GM21367 (cell line): ENCODE data around the gene NLGN2.
"Not testable (repeated sequence)": the region's sequence is repeated elsewhere in the genome, so short reads cannot be mapped to it uniquely, and the experiment has no call there.

Experiments used
- ATAC-seq: cut with Tn5 transposase; IDR thresholded peaks from one replicate; pipeline ENCODE4 v1.9.1; 2021; ENCODE audit not compliant: unreplicated experiment

Gene NLGN2

DNA sequence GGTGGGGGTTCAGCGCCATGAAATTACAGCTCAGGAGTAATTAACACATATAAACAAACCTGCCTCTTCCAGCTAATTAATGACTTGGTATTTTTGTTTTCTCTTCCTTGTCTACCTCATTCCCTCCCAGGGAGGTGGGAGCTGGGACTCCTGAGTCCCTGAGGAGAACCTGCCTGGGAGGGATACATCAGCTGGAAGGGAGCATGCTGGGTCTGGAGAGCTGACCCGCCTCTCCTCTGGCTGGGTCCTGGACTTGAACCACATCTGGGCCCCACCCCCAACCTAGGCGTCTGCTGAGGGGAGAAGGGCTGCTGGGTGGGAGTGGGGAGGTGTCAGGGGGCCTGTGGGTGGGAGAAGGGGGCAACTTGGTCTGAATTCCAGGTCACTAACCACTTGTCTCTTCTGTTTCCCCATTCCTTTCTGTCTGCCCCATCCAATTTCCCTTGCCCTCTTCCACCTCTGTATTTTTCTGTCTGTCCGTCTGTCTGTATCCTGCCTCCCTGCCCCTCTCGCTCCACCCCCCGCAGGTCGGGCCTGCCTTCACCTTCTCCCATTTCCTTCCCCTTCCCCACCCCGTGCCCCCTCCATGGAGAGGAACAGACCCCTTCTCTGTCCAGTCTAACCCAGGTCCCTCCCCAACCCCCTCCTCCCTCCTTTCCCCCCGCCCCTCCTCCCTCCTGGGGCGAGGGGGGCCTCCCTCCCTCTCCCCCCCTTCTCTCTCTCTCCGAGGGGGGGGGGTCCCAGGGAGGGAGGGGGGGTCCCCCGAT is at the start of gene NLGN2:
TSS of gene NLGN2 (plus strand) at position 361 of the 767 bp plus-strand sequence. CDS start 411 bp downstream, outside the sequence.
- no peak for ATAC-seq

GRCh38 chr17:7361906-7362305 is 45.7 kb upstream of the NLGN2 start:
- no peak for ATAC-seq

GRCh38 chr17:7363311-7363710 is 44.3 kb upstream of the NLGN2 start:
- no peak for ATAC-seq

- not testable (repeated sequence) for ATAC-seq
Measured at GRCh38 chr17:7365963-7366362, 41.7 kb upstream of the NLGN2 start.

- ATAC-seq = no peak
Measured at GRCh38 chr17:7367083-7367482, 40.6 kb upstream of the NLGN2 start.

- ATAC-seq = no peak
Measured at GRCh38 chr17:7367918-7368598, 39.6 kb upstream of the NLGN2 start.

DNA sequence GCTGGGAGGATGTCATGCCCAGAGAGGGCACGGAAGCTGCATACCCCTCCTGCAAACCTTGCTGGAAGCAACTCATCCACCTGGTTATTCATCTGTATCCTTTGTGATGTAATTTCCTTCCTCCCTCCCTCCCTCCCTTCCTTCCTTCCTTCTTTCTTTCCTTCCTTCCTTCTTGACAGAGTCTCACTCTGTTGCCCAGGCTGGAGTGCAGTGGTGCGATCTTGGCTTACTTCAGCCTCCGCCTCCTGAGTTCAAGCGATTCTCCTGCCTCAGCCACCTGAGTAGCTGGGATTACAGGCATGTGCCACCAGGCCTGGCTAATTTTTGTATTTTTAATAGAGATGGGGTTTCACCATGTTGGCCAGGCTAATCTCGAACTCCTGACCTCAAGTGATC is 39.0 kb upstream of the NLGN2 start:
- ATAC-seq = not testable (repeated sequence)

- no peak for ATAC-seq
Measured at GRCh38 chr17:7369825-7370224, 37.8 kb upstream of the NLGN2 start.

- no peak for ATAC-seq
Measured at GRCh38 chr17:7370853-7371252, 36.8 kb upstream of the NLGN2 start.

DNA sequence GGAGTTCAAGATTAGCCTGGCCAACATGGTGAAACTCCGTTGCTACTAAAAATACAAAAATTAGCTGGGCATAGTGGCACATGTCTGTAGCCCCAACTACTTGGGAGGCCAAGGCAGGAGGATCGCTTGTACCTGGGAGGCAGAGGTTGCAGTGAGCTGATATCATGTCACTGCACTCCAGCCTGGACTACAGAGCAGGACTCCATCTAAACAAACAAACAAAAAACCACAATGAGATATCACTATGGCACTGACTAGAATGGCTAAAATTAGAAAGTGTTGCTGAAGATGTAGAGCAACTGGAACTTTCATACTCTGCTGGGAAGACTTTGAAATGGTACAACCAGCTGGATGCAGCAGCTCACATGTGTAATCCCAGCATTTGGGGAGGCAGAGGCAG is 33.3 kb upstream of the NLGN2 start:
- no peak for ATAC-seq

DNA sequence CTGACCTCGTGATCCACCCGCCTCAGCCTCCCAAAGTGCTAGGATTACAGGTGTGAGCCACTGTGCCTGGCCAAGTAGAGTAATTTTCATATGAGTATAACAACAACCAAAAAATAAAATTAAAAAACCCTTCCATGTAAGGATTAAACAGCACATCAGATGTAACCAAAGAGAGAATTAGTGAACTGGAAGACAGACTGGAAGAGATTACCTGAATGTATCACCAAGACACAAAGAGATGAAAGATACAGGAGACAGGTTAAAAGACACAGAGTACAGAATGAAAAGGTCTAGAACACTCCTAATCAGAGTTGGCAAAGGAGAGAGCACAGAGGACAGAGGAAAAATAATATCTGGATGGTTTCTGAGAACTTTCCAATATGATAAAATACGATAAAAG is 28.5 kb upstream of the NLGN2 start:
- ATAC-seq = no peak

- no peak for ATAC-seq
Measured at GRCh38 chr17:7380321-7380720, 27.3 kb upstream of the NLGN2 start.

- ATAC-seq = no peak
Measured at GRCh38 chr17:7380855-7381683, 26.6 kb upstream of the NLGN2 start, which contains the start of gene TNK1. Gene TNK1, plus strand, starts transcription at chr17:7381089. Its CDS starts 1,838 bp downstream, at chr17:7382927.

DNA sequence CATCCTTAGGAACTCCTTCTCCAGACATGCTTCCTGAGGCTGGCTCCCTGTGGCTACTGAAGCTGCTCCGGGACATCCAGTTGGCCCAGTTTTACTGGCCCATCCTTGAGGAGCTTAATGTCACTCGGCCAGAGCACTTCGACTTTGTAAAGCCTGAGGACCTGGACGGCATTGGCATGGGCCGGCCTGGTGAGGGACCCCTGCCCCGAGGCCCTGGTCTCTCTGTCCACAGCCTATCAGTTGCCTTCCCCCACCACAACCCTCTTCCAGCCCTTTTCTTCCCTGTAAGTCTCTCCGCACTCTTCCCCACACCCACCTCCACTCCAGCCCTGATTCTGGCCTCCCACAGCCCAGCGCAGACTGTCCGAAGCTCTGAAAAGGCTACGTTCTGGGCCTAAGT is 24.7 kb upstream of the NLGN2 start:
- ATAC-seq = no peak

DNA sequence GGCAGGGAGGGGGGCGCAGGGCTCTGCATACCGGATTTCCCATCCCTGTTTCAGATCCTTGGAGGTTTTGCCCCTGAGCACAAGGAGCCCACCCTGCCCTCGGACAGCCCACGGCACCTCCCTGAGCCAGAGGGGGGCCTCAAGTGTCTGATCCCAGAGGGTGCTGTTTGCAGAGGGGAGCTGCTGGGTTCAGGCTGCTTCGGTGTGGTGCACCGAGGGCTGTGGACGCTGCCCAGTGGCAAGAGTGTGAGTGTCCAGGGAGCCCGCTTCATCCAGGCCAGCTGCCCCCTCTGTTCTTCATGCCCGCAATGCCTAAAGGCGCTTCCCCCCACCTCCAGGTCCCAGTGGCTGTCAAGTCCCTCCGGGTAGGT is 24.3 kb upstream of the NLGN2 start:
- no peak for ATAC-seq

DNA sequence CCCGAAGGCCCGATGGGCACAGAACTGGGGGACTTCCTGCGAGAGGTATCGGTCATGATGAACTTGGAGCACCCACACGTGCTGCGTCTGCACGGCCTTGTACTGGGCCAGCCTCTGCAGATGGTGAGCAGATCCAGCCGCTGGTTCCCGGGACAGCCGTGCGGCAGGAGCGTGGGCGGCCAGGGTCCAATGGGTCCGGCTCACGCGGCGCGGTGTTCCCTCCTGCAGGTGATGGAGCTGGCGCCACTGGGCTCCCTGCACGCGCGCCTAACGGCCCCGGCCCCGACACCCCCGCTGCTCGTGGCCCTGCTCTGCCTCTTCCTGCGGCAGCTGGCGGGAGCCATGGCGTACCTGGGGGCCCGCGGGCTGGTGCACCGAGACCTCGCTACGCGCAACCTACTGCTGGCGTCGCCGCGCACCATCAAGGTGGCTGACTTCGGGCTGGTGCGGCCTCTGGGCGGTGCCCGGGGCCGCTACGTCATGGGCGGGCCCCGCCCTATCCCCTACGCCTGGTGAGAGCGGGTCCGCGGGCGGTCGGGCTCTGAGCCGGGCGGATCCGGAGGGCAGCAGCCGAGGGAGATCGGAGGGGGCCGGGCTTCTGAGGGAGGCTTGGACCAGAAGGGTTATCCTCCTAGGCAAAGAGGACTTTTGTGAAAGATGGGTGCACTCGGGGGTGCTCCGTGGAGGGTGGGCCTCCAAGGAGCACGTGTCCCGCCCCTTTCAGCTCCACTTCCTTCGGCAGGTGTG is 23.7 kb upstream of the NLGN2 start:
- ATAC-seq = no peak

- no peak for ATAC-seq
Measured at GRCh38 chr17:7384489-7385081, 23.1 kb upstream of the NLGN2 start.

- ATAC-seq = no peak
Measured at GRCh38 chr17:7388856-7389255, 18.8 kb upstream of the NLGN2 start.

GRCh38 chr17:7389924-7390910 is 17.4 kb upstream of the NLGN2 start:
- ATAC-seq = no peak
